ENCODE measurements around the gene ANKRD33B.

ANKRD33B gene

GRCh38 chr5:10663489-10664179 lies 99.8 kb downstream of the ANKRD33B start:
- TF ChIP-seq CTCF (IDR thresholded peaks at IDR 0.05) = no peak

- no peak for TF ChIP-seq CTCF (IDR thresholded peaks at IDR 0.05)
These were observed 101.9 kb downstream of the ANKRD33B start for GRCh38 chr5:10665799-10666198.

GRCh38 chr5:10666531-10667299 lies 102.8 kb downstream of the ANKRD33B start:
- TF ChIP-seq CTCF (IDR thresholded peaks at IDR 0.05) = no peak

GRCh38 chr5:10667431-10668057 lies 103.7 kb downstream of the ANKRD33B start:
- TF ChIP-seq CTCF (IDR thresholded peaks at IDR 0.05) = no peak

GRCh38 chr5:10668697-10669096 lies 104.8 kb downstream of the ANKRD33B start:
- TF ChIP-seq CTCF (IDR thresholded peaks at IDR 0.05) = no peak

GRCh38 chr5:10669983-10670382 lies 106.1 kb downstream of the ANKRD33B start:
- TF ChIP-seq CTCF (IDR thresholded peaks at IDR 0.05) = no peak

GRCh38 chr5:10671041-10672008 lies 107.5 kb downstream of the ANKRD33B start:
- no peak for TF ChIP-seq CTCF (IDR thresholded peaks at IDR 0.05)

Data from LNCAP (cell line).